GM23338 (cell line): Measurements from ENCODE around the gene MAPKBP1. TPM values are rescaled to one million over a fixed set of nuclear protein-coding genes. Genes with fewer than 3 reads are reported as not detected.

Experiments
- ATAC-seq: fragments of 200-7000 bp; cut with Tn5 transposase; 3 replicates; pipeline ENCODE4 v1.9.1; 2020
- DNase-seq: peaks from one replicate; pipeline ENCODE4 v3.0.0-alpha.2; 2015; ENCODE audit warnings: low spot score
- H2AFZ ChIP-seq: fragments of 200-600 bp; sonication (generic); 2 replicates; pipeline ENCODE4 v1.8.0; 2016; ENCODE audit warnings: antibody characterized with exemption, mild to moderate bottlenecking, moderate library complexity
- H3F3A ChIP-seq: fragments of 200-600 bp; sonication (generic); replicated peaks from 2 replicates; pipeline ENCODE4 v1.8.0; 2017; ENCODE audit warnings: antibody characterized with exemption, mixed run types, low read depth
- H3K27ac ChIP-seq: fragments of 200-600 bp; sonication (generic); 2 replicates; pipeline ENCODE4 v1.6.1; 2016; ENCODE audit warnings: low read depth
- H3K27me3 ChIP-seq: fragments of 200-600 bp; sonication (generic); 2 replicates; pipeline ENCODE4 v1.8.0; 2016; ENCODE audit warnings: mild to moderate bottlenecking, mixed run types, moderate library complexity; ENCODE audit not compliant: insufficient read depth
- H3K36me3 ChIP-seq: fragments of 200-600 bp; sonication (generic); 2 replicates; pipeline ENCODE4 v1.8.0; 2016; ENCODE audit warnings: mild to moderate bottlenecking; ENCODE audit not compliant: insufficient read depth
- H3K4me1 ChIP-seq: fragments of 200-600 bp; sonication (generic); 2 replicates; pipeline ENCODE4 v1.8.0; 2016; ENCODE audit warnings: mild to moderate bottlenecking, moderate library complexity; ENCODE audit not compliant: insufficient read depth
- H3K4me2 ChIP-seq: fragments of 200-600 bp; sonication (generic); 2 replicates; pipeline ENCODE4 v1.7.1; 2017; ENCODE audit warnings: mixed run types
- H3K4me3 ChIP-seq: fragments of 200-600 bp; sonication (generic); 2 replicates; pipeline ENCODE4 v1.6.1; 2016; ENCODE audit warnings: mixed run types
- H3K79me2 ChIP-seq: fragments of 200-600 bp; sonication (generic); replicated peaks from 2 replicates; pipeline ENCODE4 v1.8.0; 2017; ENCODE audit warnings: mild to moderate bottlenecking; ENCODE audit not compliant: insufficient read depth
- H3K9me2 ChIP-seq: fragments of 200-600 bp; sonication (generic); 2 replicates; pipeline ENCODE4 v1.8.0; 2017; ENCODE audit not compliant: insufficient read depth
- H4K20me1 ChIP-seq: fragments of 200-600 bp; sonication (generic); replicated peaks from 2 replicates; pipeline ENCODE4 v1.8.0; 2017; ENCODE audit warnings: mild to moderate bottlenecking; ENCODE audit not compliant: insufficient read depth
- H3K27ac Mint-ChIP-seq: 2 replicates; pipeline ENCODE4 v1.8.0; 2020; ENCODE audit warnings: inconsistent platforms, mild to moderate bottlenecking, moderate library complexity, mixed read lengths
- H3K27me3 Mint-ChIP-seq: 3 replicates; pipeline ENCODE4 v1.8.0; 2022; ENCODE audit warnings: low read depth, mild to moderate bottlenecking, moderate library complexity, mixed read lengths, inconsistent platforms; ENCODE audit not compliant: insufficient read depth, poor library complexity
- H3K36me3 Mint-ChIP-seq: 3 replicates; pipeline ENCODE4 v1.8.0; 2021; ENCODE audit warnings: low read depth, mild to moderate bottlenecking, inconsistent platforms, moderate library complexity, mixed read lengths
- H3K4me1 Mint-ChIP-seq: 3 replicates; pipeline ENCODE4 v1.8.0; 2020; ENCODE audit warnings: mild to moderate bottlenecking, inconsistent platforms, mixed read lengths
- H3K4me3 Mint-ChIP-seq: 3 replicates; pipeline ENCODE4 v1.8.0; 2021; ENCODE audit warnings: moderate library complexity, mild to moderate bottlenecking, inconsistent platforms, mixed read lengths
- H3K9me3 Mint-ChIP-seq: 3 replicates; pipeline ENCODE4 v1.8.0; 2020; ENCODE audit warnings: moderate library complexity, mild to moderate bottlenecking, inconsistent platforms, mixed read lengths
- CREB1 ChIP-seq: fragments of 250-450 bp; sonication (Bioruptor Pico); IDR thresholded peaks from 2 replicates; pipeline ENCODE4 v1.5.0; 2020; ENCODE audit warnings: low read depth, mild to moderate bottlenecking, moderate library complexity
- EZH2 ChIP-seq: fragments of 200-600 bp; sonication (generic); IDR thresholded peaks from one replicate; pipeline ENCODE4 v1.8.0; 2017; ENCODE audit warnings: antibody characterized with exemption, mild to moderate bottlenecking, low read depth; ENCODE audit not compliant: unreplicated experiment
- EZH2phosphoT487 ChIP-seq: fragments of 200-600 bp; sonication (generic); IDR thresholded peaks from one replicate; pipeline ENCODE4 v1.8.1; 2018; ENCODE audit warnings: antibody characterized with exemption; ENCODE audit not compliant: unreplicated experiment
- JUNB ChIP-seq: IDR thresholded peaks from one replicate; pipeline ENCODE4 v1.6.1; 2016; ENCODE audit warnings: antibody characterized with exemption; ENCODE audit not compliant: unreplicated experiment
- NANOG ChIP-seq: IDR thresholded peaks from 2 replicates; pipeline ENCODE4 v1.6.1; 2016; ENCODE audit warnings: antibody characterized with exemption, borderline replicate concordance
- STAT1 ChIP-seq: IDR thresholded peaks from one replicate; pipeline ENCODE4 v1.6.1; 2016; ENCODE audit warnings: antibody characterized with exemption; ENCODE audit not compliant: unreplicated experiment
- ZNF114 ChIP-seq: fragments of 250-450 bp; sonication (Bioruptor Pico); IDR thresholded peaks from 2 replicates; pipeline ENCODE4 v1.5.0; 2020; ENCODE audit warnings: mild to moderate bottlenecking, moderate library complexity
- ZNF331 ChIP-seq: fragments of 250-450 bp; sonication (Bioruptor Pico); IDR thresholded peaks from 2 replicates; pipeline ENCODE4 v1.5.0; 2020; ENCODE audit warnings: low read depth, mild to moderate bottlenecking, moderate library complexity
- polyA plus RNA-seq: library from polyadenylated mRNA; unstranded; fragments of >200 nt; fragmentation: Nextera tagmentation; extraction: Ambion mirVana; gene quantifications from 2 replicates; pipeline ENCODE4 v1.2.1, GENCODE V29; 2016
- total RNA-seq: library from RNA; depleted of rRNA; stranded (reverse); fragments of >200 nt; shearing (Covaris generic); gene quantifications from 2 replicates; pipeline ENCODE4 v1.2.3, GENCODE V29; 2014
- TF ChIP-seq, protein P1 (sequence below), 2 experiments: fragments of 200-600 bp in 1 of 2; sonication (generic) in 1 of 2; conservative IDR thresholded peaks; 2 replicates each; pipeline versions ENCODE4 v1.5.1 to v1.6.1; 2016 to 2017; ENCODE audit warnings: antibody characterized with exemption in 2 of 2, low read depth in 2 of 2, mild to moderate bottlenecking in 2 of 2, moderate library complexity in 1 of 2
- TF ChIP-seq, protein P2 (sequence below): fragments of 250-450 bp; sonication (Bioruptor Pico); IDR thresholded peaks from 2 replicates; pipeline ENCODE4 v1.5.0; 2020; ENCODE audit warnings: mild to moderate bottlenecking, moderate library complexity

MAPKBP1 gene
- total and polyA plus RNA-seq, 2 experiments from 2014 or later, result 1.9 to 8.9 TPM

DNA sequence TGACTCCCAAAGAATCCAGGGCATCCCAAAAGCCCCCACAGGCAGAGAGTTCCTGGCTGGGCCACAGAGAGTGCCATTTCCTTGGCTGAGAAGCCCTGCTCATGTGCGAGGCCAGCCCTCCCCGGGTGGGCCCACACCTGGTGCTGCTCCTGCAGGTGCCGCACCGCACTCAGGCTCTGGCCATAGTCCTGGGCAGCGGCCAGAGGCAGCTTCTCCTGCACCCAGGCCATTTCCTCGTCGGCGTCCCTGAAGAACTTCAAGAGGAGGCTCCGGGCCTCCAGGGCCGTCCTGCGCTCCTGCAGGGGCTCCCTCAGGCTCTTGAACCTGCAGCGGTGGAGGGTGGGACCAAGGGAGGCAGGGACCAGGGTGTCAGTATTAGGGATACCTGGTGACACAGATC is 82.4 kb downstream of the MAPKBP1 start:
- H3K9me3 Mint-ChIP-seq, result no peaks in the 10 kb centered on the region
- H3K27me3 ChIP-seq, result no peaks in the 10 kb centered on the region
- H3K27ac ChIP-seq, result no peak overlapping the region
- no peaks in the 10 kb centered on the region for H3K79me2 ChIP-seq
- H3K36me3 Mint-ChIP-seq, result no peaks in the 10 kb centered on the region
- TF ChIP-seq EZH2 (no peak), EZH2phosphoT487 (no peak), ZNF331 (no peak)
- no peaks in the 10 kb centered on the region for H4K20me1 ChIP-seq
- H3K9me2 ChIP-seq, result no peaks in the 10 kb centered on the region
- no peak overlapping the region for H3K27ac Mint-ChIP-seq
- ATAC-seq (no peak), DNase-seq (no peak)
- no peak overlapping the region for H3K4me2 ChIP-seq
- no peak overlapping the region for H2AFZ ChIP-seq
- H3K4me1 Mint-ChIP-seq, result peaks cover 6% of the 10 kb centered on the region
- no peak overlapping the region for H3K4me3 ChIP-seq
- no peaks in the 10 kb centered on the region for H3K36me3 ChIP-seq
- H3K27me3 Mint-ChIP-seq, result peaks cover 9% of the 10 kb centered on the region
- no peak overlapping the region for H3K4me3 Mint-ChIP-seq
- no peaks in the 10 kb centered on the region for H3K4me1 ChIP-seq
- no peaks in the 10 kb centered on the region for H3F3A ChIP-seq

DNA sequence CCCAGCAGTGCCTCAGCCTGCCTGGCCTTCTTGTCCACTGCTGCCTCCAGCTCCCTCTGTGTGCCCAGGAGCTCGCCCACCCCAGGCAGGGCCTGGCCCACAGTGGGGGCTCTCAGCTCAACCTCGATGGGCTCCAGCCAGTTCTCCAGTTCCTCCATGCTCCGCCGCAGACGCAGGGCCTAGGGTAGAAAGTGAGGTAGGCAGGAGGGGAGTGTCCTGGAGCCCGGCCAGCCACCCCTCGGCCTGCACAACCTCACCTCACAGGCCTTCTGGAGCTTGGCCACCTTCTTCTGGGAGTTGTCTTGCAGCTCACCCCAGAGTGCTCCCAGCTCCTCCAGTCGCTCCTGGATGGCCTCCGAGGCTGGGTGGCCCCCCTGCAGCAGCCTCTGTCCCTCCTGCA is 83.0 kb downstream of the MAPKBP1 start:
- Histone ChIP-seq H2AFZ (no peak overlapping the region), H3K4me3 (no peak overlapping the region), H3K79me2 (no peaks in the 10 kb centered on the region), H3K9me2 (no peaks in the 10 kb centered on the region), H3K27ac (no peak overlapping the region), H3K4me1 (no peaks in the 10 kb centered on the region), H3K36me3 (no peaks in the 10 kb centered on the region), H3K27me3 (no peaks in the 10 kb centered on the region), H3K4me2 (no peak overlapping the region), H4K20me1 (no peaks in the 10 kb centered on the region), H3F3A (no peaks in the 10 kb centered on the region)
- Mint-ChIP-seq H3K27me3 (peaks cover 9% of the 10 kb centered on the region), H3K27ac (no peak overlapping the region), H3K4me1 (peaks cover 6% of the 10 kb centered on the region), H3K9me3 (no peaks in the 10 kb centered on the region), H3K36me3 (no peaks in the 10 kb centered on the region), H3K4me3 (no peak overlapping the region)
- ATAC-seq, result no peak
- no peak for DNase-seq
- no peak for TF ChIP-seq ZNF114 (CRISPR knock-in tag)
- TF ChIP-seq STAT1, result no peak
- TF ChIP-seq JUNB, result no peak
- TF ChIP-seq, protein P1, sequence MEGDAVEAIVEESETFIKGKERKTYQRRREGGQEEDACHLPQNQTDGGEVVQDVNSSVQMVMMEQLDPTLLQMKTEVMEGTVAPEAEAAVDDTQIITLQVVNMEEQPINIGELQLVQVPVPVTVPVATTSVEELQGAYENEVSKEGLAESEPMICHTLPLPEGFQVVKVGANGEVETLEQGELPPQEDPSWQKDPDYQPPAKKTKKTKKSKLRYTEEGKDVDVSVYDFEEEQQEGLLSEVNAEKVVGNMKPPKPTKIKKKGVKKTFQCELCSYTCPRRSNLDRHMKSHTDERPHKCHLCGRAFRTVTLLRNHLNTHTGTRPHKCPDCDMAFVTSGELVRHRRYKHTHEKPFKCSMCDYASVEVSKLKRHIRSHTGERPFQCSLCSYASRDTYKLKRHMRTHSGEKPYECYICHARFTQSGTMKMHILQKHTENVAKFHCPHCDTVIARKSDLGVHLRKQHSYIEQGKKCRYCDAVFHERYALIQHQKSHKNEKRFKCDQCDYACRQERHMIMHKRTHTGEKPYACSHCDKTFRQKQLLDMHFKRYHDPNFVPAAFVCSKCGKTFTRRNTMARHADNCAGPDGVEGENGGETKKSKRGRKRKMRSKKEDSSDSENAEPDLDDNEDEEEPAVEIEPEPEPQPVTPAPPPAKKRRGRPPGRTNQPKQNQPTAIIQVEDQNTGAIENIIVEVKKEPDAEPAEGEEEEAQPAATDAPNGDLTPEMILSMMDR (conservative IDR thresholded peaks at IDR 0.05; ENCODE audit: low read depth in 2 of 2), result no peak
- TF ChIP-seq EZH2phosphoT487, result no peak
- TF ChIP-seq EZH2, result no peak
- TF ChIP-seq CREB1 (CRISPR knock-in tag), result no peak
- TF ChIP-seq, protein P2, sequence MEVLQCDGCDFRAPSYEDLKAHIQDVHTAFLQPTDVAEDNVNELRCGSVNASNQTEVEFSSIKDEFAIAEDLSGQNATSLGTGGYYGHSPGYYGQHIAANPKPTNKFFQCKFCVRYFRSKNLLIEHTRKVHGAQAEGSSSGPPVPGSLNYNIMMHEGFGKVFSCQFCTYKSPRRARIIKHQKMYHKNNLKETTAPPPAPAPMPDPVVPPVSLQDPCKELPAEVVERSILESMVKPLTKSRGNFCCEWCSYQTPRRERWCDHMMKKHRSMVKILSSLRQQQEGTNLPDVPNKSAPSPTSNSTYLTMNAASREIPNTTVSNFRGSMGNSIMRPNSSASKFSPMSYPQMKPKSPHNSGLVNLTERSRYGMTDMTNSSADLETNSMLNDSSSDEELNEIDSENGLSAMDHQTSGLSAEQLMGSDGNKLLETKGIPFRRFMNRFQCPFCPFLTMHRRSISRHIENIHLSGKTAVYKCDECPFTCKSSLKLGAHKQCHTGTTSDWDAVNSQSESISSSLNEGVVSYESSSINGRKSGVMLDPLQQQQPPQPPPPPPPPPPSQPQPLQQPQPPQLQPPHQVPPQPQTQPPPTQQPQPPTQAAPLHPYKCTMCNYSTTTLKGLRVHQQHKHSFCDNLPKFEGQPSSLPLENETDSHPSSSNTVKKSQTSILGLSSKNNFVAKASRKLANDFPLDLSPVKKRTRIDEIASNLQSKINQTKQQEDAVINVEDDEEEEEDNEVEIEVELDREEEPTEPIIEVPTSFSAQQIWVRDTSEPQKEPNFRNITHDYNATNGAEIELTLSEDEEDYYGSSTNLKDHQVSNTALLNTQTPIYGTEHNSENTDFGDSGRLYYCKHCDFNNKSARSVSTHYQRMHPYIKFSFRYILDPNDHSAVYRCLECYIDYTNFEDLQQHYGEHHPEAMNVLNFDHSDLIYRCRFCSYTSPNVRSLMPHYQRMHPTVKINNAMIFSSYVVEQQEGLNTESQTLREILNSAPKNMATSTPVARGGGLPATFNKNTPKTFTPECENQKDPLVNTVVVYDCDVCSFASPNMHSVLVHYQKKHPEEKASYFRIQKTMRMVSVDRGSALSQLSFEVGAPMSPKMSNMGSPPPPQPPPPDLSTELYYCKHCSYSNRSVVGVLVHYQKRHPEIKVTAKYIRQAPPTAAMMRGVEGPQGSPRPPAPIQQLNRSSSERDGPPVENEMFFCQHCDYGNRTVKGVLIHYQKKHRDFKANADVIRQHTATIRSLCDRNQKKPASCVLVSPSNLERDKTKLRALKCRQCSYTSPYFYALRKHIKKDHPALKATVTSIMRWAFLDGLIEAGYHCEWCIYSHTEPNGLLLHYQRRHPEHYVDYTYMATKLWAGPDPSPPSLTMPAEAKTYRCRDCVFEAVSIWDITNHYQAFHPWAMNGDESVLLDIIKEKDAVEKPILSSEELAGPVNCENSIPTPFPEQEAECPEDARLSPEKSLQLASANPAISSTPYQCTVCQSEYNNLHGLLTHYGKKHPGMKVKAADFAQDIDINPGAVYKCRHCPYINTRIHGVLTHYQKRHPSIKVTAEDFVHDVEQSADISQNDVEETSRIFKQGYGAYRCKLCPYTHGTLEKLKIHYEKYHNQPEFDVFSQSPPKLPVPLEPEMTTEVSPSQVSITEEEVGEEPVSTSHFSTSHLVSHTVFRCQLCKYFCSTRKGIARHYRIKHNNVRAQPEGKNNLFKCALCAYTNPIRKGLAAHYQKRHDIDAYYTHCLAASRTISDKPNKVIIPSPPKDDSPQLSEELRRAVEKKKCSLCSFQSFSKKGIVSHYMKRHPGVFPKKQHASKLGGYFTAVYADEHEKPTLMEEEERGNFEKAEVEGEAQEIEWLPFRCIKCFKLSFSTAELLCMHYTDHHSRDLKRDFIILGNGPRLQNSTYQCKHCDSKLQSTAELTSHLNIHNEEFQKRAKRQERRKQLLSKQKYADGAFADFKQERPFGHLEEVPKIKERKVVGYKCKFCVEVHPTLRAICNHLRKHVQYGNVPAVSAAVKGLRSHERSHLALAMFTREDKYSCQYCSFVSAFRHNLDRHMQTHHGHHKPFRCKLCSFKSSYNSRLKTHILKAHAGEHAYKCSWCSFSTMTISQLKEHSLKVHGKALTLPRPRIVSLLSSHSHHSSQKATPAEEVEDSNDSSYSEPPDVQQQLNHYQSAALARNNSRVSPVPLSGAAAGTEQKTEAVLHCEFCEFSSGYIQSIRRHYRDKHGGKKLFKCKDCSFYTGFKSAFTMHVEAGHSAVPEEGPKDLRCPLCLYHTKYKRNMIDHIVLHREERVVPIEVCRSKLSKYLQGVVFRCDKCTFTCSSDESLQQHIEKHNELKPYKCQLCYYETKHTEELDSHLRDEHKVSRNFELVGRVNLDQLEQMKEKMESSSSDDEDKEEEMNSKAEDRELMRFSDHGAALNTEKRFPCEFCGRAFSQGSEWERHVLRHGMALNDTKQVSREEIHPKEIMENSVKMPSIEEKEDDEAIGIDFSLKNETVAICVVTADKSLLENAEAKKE (CRISPR knock-in tag), result no peak
- no peak for TF ChIP-seq NANOG
